ENCODE results near the gene AMT.
A peak's percentile ranks its signal among the peaks of the same experiment; 100 is the strongest.

AMT gene

DNA sequence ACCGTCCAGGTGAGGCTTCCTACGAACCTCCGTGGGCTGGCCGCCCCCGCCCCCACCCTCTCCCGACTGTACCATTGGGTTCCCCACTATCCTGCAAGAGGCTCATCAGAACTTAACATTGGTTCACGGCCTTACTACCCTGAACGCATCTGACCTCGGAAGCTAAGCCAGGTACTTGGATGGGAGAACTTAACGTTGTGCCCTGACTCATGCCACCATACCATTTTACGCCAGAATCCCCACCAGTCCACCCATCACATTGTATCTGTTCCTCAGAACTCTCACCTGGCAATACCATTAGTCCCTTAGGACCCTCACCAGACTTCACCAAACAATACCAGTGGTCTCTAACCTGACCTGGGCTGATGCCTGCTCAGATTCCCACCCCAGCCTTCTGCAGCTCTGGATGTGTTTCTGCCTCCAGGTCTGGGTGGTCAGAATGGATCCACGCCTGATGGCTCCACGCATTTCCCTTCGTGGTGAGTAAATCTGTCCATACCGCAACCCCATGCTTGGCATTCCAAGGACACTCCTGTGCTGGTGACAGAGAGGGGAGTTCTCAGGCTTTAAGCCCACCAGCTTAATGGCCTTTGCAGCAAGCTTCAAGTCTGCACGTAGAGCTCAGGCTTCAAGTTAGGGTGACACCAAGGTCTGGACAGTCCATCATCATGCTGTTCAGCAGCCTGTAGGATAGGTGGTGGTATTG is 9.5 kb downstream of the AMT start:
- no peaks in the 10 kb centered on the region for H3K36me3 ChIP-seq (ENCODE audit: control insufficient read depth, insufficient read depth, low read length)
- peak overlapping the region; percentile 86 for H3K4me3 ChIP-seq (ENCODE audit: low read depth, low read length)
- no peaks in the 10 kb centered on the region for H3K9me3 ChIP-seq (ENCODE audit: control insufficient read depth, low read length)
- peak overlapping the region; percentile 80 for H3K4me2 ChIP-seq (ENCODE audit: low read length)
- TF ChIP-seq, protein P1, sequence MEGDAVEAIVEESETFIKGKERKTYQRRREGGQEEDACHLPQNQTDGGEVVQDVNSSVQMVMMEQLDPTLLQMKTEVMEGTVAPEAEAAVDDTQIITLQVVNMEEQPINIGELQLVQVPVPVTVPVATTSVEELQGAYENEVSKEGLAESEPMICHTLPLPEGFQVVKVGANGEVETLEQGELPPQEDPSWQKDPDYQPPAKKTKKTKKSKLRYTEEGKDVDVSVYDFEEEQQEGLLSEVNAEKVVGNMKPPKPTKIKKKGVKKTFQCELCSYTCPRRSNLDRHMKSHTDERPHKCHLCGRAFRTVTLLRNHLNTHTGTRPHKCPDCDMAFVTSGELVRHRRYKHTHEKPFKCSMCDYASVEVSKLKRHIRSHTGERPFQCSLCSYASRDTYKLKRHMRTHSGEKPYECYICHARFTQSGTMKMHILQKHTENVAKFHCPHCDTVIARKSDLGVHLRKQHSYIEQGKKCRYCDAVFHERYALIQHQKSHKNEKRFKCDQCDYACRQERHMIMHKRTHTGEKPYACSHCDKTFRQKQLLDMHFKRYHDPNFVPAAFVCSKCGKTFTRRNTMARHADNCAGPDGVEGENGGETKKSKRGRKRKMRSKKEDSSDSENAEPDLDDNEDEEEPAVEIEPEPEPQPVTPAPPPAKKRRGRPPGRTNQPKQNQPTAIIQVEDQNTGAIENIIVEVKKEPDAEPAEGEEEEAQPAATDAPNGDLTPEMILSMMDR (IDR thresholded peaks at IDR 0.05) = no peak
- peak overlapping the region; percentile 47 for H3K9ac ChIP-seq
- peaks cover 23% of the 10 kb centered on the region for H3K4me1 ChIP-seq
- H2AFZ ChIP-seq = peak overlapping the region; percentile 86
- H3K27ac ChIP-seq = peak overlapping the region; percentile 87
- no peaks in the 10 kb centered on the region for H3K27me3 ChIP-seq (ENCODE audit: control insufficient read depth, insufficient read depth, low read length)
- H3K79me2 ChIP-seq = peaks cover 41% of the 10 kb centered on the region

- Histone ChIP-seq H3K4me2 (ENCODE audit: low read length) (peak within 1 kb of the TSS; percentile 81), H3K9ac (peak within 1 kb of the TSS; percentile 47), H3K4me1 (peaks cover 23% of the 10 kb centered on the region), H3K27ac (peak within 1 kb of the TSS; percentile 87), H3K36me3 (ENCODE audit: control insufficient read depth, insufficient read depth, low read length) (no peaks in the 10 kb centered on the region), H3K79me2 (peaks cover 44% of the 10 kb centered on the region), H3K4me3 (ENCODE audit: low read depth, low read length) (peak within 1 kb of the TSS; percentile 86), H3K27me3 (ENCODE audit: control insufficient read depth, insufficient read depth, low read length) (no peaks in the 10 kb centered on the region), H3K9me3 (ENCODE audit: control insufficient read depth, low read length) (no peaks in the 10 kb centered on the region), H2AFZ (peak within 1 kb of the TSS; percentile 86)
- TF ChIP-seq, protein P1 (IDR thresholded peaks at IDR 0.05) = no peak
Observed at GRCh38 chr3:49411968-49412631, 10.2 kb downstream of the AMT start, which contains the start of the genes RHOA and TCTA. RHOA (minus strand) TSS chr3:49411976; CDS start chr3:49375589, 36,387 bp downstream. TCTA (plus strand) TSS chr3:49412423; CDS start chr3:49412427, 4 bp downstream.

DNA sequence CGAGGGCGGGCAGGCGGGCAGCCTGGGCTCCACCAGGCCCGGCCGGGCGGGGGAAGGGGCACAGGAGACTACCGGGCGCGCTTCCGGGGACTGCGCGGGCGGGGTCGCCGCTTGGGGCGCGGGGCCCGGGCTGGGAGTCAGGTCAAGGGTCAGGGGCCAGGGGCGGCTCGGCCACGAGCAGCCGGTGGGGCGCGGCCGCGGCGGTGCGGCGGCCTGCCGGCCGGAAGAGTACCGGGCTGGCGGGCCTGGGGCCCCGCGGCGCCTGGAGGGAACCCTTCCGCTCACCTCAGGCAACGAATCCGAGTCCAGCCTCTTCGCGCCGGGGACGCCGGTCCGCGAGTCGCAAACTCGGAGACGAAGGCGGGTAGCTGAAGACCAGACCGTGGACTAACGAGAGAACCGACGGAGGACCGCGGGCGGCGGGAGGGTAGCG is 10.7 kb downstream of the AMT start:
- H2AFZ ChIP-seq = peak overlapping the region; percentile 86
- H3K4me2 ChIP-seq (ENCODE audit: low read length) = peak overlapping the region; percentile 81
- H3K36me3 ChIP-seq (ENCODE audit: control insufficient read depth, insufficient read depth, low read length) = no peaks in the 10 kb centered on the region
- peak overlapping the region; percentile 39 for H3K9ac ChIP-seq
- TF ChIP-seq, protein P1 (IDR thresholded peaks at IDR 0.05) = no peak
- H3K4me3 ChIP-seq (ENCODE audit: low read depth, low read length) = peak overlapping the region; percentile 86
- H3K27ac ChIP-seq = peak overlapping the region; percentile 87
- H3K79me2 ChIP-seq = peaks cover 47% of the 10 kb centered on the region
- H3K9me3 ChIP-seq (ENCODE audit: control insufficient read depth, low read length) = no peaks in the 10 kb centered on the region
- peaks cover 23% of the 10 kb centered on the region for H3K4me1 ChIP-seq
- H3K27me3 ChIP-seq (ENCODE audit: control insufficient read depth, insufficient read depth, low read length) = no peaks in the 10 kb centered on the region

GRCh38 chr3:49410846-49411534 is 11.3 kb downstream of the AMT start:
- peak overlapping the region; percentile 39 for H3K9ac ChIP-seq
- peak overlapping the region; percentile 81 for H3K4me2 ChIP-seq (ENCODE audit: low read length)
- H3K4me3 ChIP-seq (ENCODE audit: low read depth, low read length) = peak overlapping the region; percentile 86
- TF ChIP-seq, protein P1 (IDR thresholded peaks at IDR 0.05) = no peak
- no peaks in the 10 kb centered on the region for H3K27me3 ChIP-seq (ENCODE audit: control insufficient read depth, insufficient read depth, low read length)
- no peaks in the 10 kb centered on the region for H3K9me3 ChIP-seq (ENCODE audit: control insufficient read depth, low read length)
- no peaks in the 10 kb centered on the region for H3K36me3 ChIP-seq (ENCODE audit: control insufficient read depth, insufficient read depth, low read length)
- H2AFZ ChIP-seq = peak overlapping the region; percentile 45
- H3K4me1 ChIP-seq = peaks cover 22% of the 10 kb centered on the region
- peak overlapping the region; percentile 87 for H3K27ac ChIP-seq
- peaks cover 51% of the 10 kb centered on the region for H3K79me2 ChIP-seq

All from parathyroid adenoma (tissue), 2 donors.